PC-9 (cell line): Measurements from ENCODE around the gene LMTK3. TPM values are rescaled to one million over a fixed set of nuclear protein-coding genes. Genes with fewer than 3 reads are reported as not detected.
A peak's percentile ranks its signal among the peaks of the same experiment; 100 is the strongest.

ENCODE experiments used
- BruUV-seq: library from RNA; stranded (reverse); fragments of 400-500 nt; replicated peaks from 2 replicates; lab custom pipeline; 2021; lab: Mats Ljungman, UMichigan
- CTCF ChIA-PET: fragments of 300-600 bp; sonication (Branson Sonifier 250); formaldehyde crosslinking; loops from one replicate; lab custom pipeline; 2022; ENCODE audit warnings: antibody characterized with exemption; lab: Charles Lee
- POLR2A ChIA-PET: fragments of 300-600 bp; sonication (Branson Sonifier 250); formaldehyde crosslinking; loops from one replicate; lab custom pipeline; 2022; ENCODE audit warnings: antibody characterized with exemption; ENCODE audit not compliant: unreplicated experiment; lab: Charles Lee
- DNase-seq, 2 experiments: peaks; one replicate each; pipeline versions ENCODE4 v3.0.0 to v3.0.0-alpha.2; 2015 to 2022; ENCODE audit warnings: mixed read lengths in 1 of 2
- H2AFZ ChIP-seq: fragments of 200-600 bp; sonication (generic); 2 replicates; pipeline ENCODE4 v1.8.1; 2017; ENCODE audit warnings: antibody characterized with exemption
- H3F3A ChIP-seq: fragments of 200-600 bp; sonication (generic); 2 replicates; pipeline ENCODE4 v1.8.1; 2017; ENCODE audit warnings: antibody characterized with exemption, mild to moderate bottlenecking, low read depth; ENCODE audit not compliant: insufficient read depth
- H3K27ac ChIP-seq: fragments of 200-600 bp; sonication (generic); 2 replicates; pipeline ENCODE4 v1.6.1; 2016; ENCODE audit warnings: mixed run types
- H3K27me3 ChIP-seq: fragments of 200-600 bp; sonication (generic); 2 replicates; pipeline ENCODE4 v1.6.1; 2016; ENCODE audit warnings: low read depth, mixed run types; ENCODE audit not compliant: insufficient read depth
- H3K36me3 ChIP-seq: fragments of 200-600 bp; sonication (generic); 2 replicates; pipeline ENCODE4 v1.6.1; 2016; ENCODE audit warnings: low read depth, mixed run types
- H3K4me1 ChIP-seq: fragments of 200-600 bp; sonication (generic); replicated peaks from 2 replicates; pipeline ENCODE4 v1.6.1; 2016; ENCODE audit warnings: mixed run types; ENCODE audit not compliant: insufficient read depth
- H3K4me2 ChIP-seq: fragments of 200-600 bp; sonication (generic); 2 replicates; pipeline ENCODE4 v1.6.1; 2017; ENCODE audit warnings: mixed run types
- H3K4me3 ChIP-seq: fragments of 200-600 bp; sonication (generic); 2 replicates; pipeline ENCODE4 v1.6.1; 2016; ENCODE audit warnings: mixed run types
- H3K79me2 ChIP-seq: fragments of 200-600 bp; sonication (generic); 2 replicates; pipeline ENCODE4 v1.6.1; 2017; ENCODE audit warnings: low read depth, mixed run types
- H3K9me2 ChIP-seq: fragments of 200-600 bp; sonication (generic); 2 replicates; pipeline ENCODE4 v1.8.1; 2017; ENCODE audit warnings: mild to moderate bottlenecking; ENCODE audit not compliant: insufficient read depth
- H3K9me3 ChIP-seq: fragments of 200-600 bp; sonication (generic); 2 replicates; pipeline ENCODE4 v1.8.1; 2016; ENCODE audit warnings: low read depth; ENCODE audit not compliant: insufficient read depth
- H4K20me1 ChIP-seq: fragments of 200-600 bp; sonication (generic); 2 replicates; pipeline ENCODE4 v1.8.1; 2017; ENCODE audit not compliant: insufficient read depth
- EZH2 ChIP-seq: fragments of 200-600 bp; sonication (generic); IDR thresholded peaks from 2 replicates; pipeline ENCODE4 v1.8.0; 2017; ENCODE audit warnings: antibody characterized with exemption, low read depth
- intact Hi-C: fragments of 100-400 bp; cut with micrococcal nuclease; formaldehyde crosslinking; loops from one replicate; pipeline ENCODE4 v1.10.0; 2022; ENCODE audit not compliant: unreplicated experiment
- total RNA-seq: library from RNA; stranded (reverse); gene quantifications from 2 replicates; pipeline ENCODE4 v1.2.3, GENCODE V29; 2021
- TF ChIP-seq, protein P1 (sequence below): fragments of 200-600 bp; sonication (generic); conservative IDR thresholded peaks from 2 replicates; pipeline ENCODE4 v1.6.1; 2017; ENCODE audit warnings: mixed run types, antibody characterized with exemption, mild to moderate bottlenecking, moderate library complexity

The LMTK3 gene
- total RNA-seq, 1 experiment from 2014 or later: 13.9 TPM

DNA sequence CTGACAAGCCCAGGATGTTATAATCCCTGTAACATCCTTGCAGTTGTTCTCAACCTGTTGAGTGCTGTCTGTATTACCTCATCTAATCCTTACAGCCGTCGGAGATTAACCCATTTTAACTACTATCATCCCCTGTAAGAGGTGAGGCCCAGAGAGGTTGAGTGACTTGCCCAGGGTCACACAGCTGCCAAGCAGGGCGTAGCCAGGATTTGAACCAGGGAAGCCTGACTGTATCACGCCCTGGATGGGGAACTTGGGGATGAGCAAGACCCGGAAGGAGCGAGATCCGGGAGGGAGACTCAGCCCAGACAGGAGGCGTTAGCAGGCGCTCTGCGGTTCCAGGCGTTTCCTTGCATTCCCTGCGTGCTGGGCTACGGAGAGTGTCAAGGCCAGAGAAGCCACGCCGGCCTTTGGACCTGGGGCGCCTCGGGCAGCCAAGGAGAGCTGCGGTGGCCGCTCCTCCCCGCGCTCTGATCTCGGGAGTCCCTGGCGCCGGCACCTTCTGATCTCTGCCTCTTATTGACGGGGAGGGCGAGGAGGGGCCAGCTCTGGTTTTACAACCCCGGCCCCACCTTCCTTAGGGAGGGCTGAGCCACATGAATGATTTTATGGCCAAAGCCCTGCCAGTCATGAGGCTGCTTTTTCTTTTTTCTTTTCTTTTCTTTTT, 46.5 kb upstream of the LMTK3 start:
- no peak overlapping the region for H3K4me2 ChIP-seq
- H3K36me3 ChIP-seq: no peaks in the 10 kb centered on the region
- BruUV-seq: no TSS peak
- H3K4me3 ChIP-seq: no peak overlapping the region
- peak in 1 of 2 experiments; percentile 38 for DNase-seq
- no peak overlapping the region for H2AFZ ChIP-seq
- POLR2A ChIA-PET: no interaction called here
- intact Hi-C loops: no loop called here
- TF ChIP-seq EZH2: no peak
- TF ChIP-seq, protein P1, sequence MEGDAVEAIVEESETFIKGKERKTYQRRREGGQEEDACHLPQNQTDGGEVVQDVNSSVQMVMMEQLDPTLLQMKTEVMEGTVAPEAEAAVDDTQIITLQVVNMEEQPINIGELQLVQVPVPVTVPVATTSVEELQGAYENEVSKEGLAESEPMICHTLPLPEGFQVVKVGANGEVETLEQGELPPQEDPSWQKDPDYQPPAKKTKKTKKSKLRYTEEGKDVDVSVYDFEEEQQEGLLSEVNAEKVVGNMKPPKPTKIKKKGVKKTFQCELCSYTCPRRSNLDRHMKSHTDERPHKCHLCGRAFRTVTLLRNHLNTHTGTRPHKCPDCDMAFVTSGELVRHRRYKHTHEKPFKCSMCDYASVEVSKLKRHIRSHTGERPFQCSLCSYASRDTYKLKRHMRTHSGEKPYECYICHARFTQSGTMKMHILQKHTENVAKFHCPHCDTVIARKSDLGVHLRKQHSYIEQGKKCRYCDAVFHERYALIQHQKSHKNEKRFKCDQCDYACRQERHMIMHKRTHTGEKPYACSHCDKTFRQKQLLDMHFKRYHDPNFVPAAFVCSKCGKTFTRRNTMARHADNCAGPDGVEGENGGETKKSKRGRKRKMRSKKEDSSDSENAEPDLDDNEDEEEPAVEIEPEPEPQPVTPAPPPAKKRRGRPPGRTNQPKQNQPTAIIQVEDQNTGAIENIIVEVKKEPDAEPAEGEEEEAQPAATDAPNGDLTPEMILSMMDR: no peak
- H3K79me2 ChIP-seq: no peaks in the 10 kb centered on the region
- peaks cover 36% of the 10 kb centered on the region for H3K4me1 ChIP-seq
- H3K27ac ChIP-seq: no peak overlapping the region
- peaks cover 42% of the 10 kb centered on the region for H3F3A ChIP-seq
- CTCF ChIA-PET: no interaction called here
- no peaks in the 10 kb centered on the region for H3K27me3 ChIP-seq
- no peaks in the 10 kb centered on the region for H3K9me3 ChIP-seq
- H4K20me1 ChIP-seq: no peaks in the 10 kb centered on the region
- H3K9me2 ChIP-seq: no peaks in the 10 kb centered on the region

DNA sequence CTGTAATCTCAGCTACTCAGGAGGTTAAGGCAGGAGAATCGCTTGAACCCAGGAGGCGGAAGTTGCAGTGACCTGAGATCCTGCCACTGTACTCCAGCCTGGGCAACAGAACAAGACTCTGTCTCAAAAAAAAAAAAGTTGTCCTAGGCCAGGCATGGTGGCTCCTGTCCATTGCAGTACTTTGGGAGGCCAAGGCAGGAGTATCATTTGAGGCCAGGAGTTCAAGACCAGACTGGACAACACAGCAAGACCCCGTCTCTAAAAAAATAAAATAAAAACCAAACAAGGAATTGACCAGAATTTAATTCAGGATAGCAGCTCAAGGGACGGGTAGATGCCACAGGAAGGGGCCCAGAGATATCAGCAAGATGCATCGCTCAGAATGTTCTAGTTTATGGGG, 45.2 kb upstream of the LMTK3 start:
- H4K20me1 ChIP-seq: no peaks in the 10 kb centered on the region
- POLR2A ChIA-PET: interaction anchor here (0.6 to 0.7 kb wide), 2 partner anchors 163 to 225 kb away, joined by 4 read pairs; partner anchors contain the start of gene GRIN2D
- H3K4me3 ChIP-seq: no peak overlapping the region
- H3F3A ChIP-seq: peaks cover 53% of the 10 kb centered on the region
- BruUV-seq: no TSS peak
- intact Hi-C loops: loop anchor here (1.0 kb wide), 1 partner anchor 27 kb away; no protein-coding TSS in a partner anchor
- H3K79me2 ChIP-seq: no peaks in the 10 kb centered on the region
- no peaks in the 10 kb centered on the region for H3K9me3 ChIP-seq
- no peak overlapping the region for H2AFZ ChIP-seq
- peak overlapping the region; percentile 63 for H3K4me2 ChIP-seq
- peak overlapping the region; percentile 73 for H3K27ac ChIP-seq
- peaks cover 48% of the 10 kb centered on the region for H3K4me1 ChIP-seq
- H3K27me3 ChIP-seq: no peaks in the 10 kb centered on the region
- H3K36me3 ChIP-seq: no peaks in the 10 kb centered on the region
- CTCF ChIA-PET: interaction anchor here (0.7 to 1.0 kb wide), 2 partner anchors 12 to 28 kb away, joined by 4 to 9 read pairs; no protein-coding TSS in a partner anchor
- no peak for DNase-seq
- TF ChIP-seq, protein P1: no peak
- TF ChIP-seq EZH2: no peak
- no peaks in the 10 kb centered on the region for H3K9me2 ChIP-seq

DNA sequence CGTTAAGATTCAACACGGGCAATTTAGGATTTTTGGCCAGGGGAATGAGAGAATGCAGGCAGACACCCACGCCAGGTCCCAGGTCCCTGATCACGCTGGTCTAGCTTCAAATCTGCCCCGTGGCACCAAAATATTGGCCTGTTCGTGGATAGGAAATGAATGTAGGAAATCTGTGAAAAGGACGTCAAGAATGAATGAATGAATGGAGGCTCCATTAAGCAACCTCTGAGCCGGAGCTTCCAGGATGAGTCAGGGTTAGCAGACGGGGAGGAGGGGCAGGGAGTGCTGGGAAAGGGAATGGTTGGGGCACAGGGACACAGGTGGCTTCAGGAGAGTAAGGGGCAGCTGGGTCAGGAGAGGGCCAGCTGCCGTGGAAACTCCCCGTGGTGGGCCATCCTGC, 44.5 kb upstream of the LMTK3 start:
- POLR2A ChIA-PET: interaction anchor here (0.7 kb wide), 1 partner anchor 163 kb away, joined by 4 read pairs; the partner anchor contains the start of gene GRIN2D

More for the DNA sequence above, 44.5 kb upstream of the LMTK3 start:
- Histone ChIP-seq H3K4me3 (no peak overlapping the region), H3K27ac (peak overlapping the region; percentile 73), H3K4me1 (peaks cover 55% of the 10 kb centered on the region), H4K20me1 (no peaks in the 10 kb centered on the region), H3F3A (peaks cover 53% of the 10 kb centered on the region), H3K9me2 (no peaks in the 10 kb centered on the region), H3K4me2 (peak overlapping the region; percentile 63), H3K36me3 (no peaks in the 10 kb centered on the region), H3K9me3 (no peaks in the 10 kb centered on the region), H2AFZ (no peak overlapping the region), H3K27me3 (no peaks in the 10 kb centered on the region), H3K79me2 (no peaks in the 10 kb centered on the region)
- no TSS peak for BruUV-seq
- intact Hi-C loops: loop anchor here (1.0 kb wide), 1 partner anchor 28 kb away; no protein-coding TSS in a partner anchor
- peak; percentile 68 to 86 for DNase-seq
- CTCF ChIA-PET: interaction anchor here (0.7 to 1.2 kb wide), 3 partner anchors 12 to 49 kb away, joined by 4 to 9 read pairs (median 4); no protein-coding TSS in a partner anchor
- TF ChIP-seq EZH2: no peak
- TF ChIP-seq, protein P1: no peak
